Measurements from ENCODE around the gene C4A. TPM values are rescaled to one million over a fixed set of nuclear protein-coding genes. Genes with fewer than 3 reads are reported as not detected.
A peak's percentile ranks its signal among the peaks of the same experiment; 100 is the strongest.

The C4A gene
- total and polyA plus RNA-seq, 2 of the 13 experiments (the other 11 are each of a cell fraction or from before 2014, with no cell fraction given): 165 to 478 TPM

DNA sequence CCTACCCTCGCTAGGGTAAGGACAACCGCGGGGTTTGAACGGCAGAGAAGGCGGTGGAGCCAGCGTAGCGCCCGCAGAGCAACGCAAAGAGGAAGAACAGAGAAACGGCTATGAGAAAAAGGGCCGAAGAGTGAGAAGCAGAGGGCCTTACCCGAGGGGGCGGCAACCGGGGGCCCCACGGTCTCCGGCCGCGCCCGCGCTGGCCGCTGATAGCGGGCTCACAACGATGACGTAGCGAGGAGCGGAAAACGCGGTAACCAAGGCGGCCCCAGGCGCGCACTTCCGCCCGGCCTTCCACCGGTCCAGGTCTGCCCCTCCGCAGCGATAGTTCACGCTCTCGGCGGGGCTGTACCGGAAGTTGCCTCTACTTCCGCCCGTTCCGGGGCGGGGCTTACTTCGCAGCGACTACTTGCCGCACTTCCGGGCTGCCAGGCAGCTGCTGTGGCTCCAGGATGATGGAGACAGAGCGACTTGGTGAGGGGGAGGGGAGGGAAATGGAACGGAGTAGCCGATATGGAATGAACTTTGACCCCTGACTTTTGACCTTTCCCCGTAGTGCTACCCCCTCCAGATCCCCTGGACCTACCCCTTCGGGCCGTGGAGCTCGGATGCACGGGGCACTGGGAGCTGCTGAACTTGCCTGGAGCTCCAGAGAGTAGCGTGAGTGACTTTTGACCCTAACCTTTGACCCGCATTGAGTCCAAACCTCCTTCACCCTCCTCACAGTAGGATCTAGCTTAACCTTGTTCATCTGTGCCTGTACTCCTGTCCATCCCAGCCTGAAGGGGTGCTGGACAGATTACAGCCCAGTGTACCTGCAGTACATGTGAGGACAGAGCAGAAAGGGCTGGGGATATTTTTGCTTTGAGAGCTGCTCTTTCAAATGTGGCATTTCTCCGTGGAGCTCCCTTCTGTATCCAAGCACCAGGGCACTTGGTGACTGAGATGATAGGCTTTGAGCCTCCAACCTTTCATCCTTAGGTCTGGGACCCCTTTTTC, 22.8 kb upstream of the C4A start, which contains the start of the genes NELFE and SKIC2 (continued):
- TF ChIP-seq MYC (CRISPR knock-in tag; IDR thresholded peaks at IDR 0.05; ENCODE audit: borderline replicate concordance) (peak; percentile 94), RNF2 (conservative IDR thresholded peaks at IDR 0.05; ENCODE audit: low read depth) (no peak), ETV5 (CRISPR knock-in tag; IDR thresholded peaks at IDR 0.05; ENCODE audit: borderline replicate concordance) (peak; percentile 96), ZFY (CRISPR knock-in tag; IDR thresholded peaks at IDR 0.05) (peak; percentile 89), ZKSCAN8 (CRISPR knock-in tag; IDR thresholded peaks at IDR 0.05; ENCODE audit: borderline replicate concordance) (peak; percentile 61; the same call in 1 of the 2 replicates), TGIF2 (CRISPR knock-in tag; IDR thresholded peaks at IDR 0.05) (peak; percentile 47; the same call in 1 of the 2 replicates), SRSF4 (IDR thresholded peaks at IDR 0.05; ENCODE audit: low read depth, low read length, poor library complexity, severe bottlenecking) (no peak), ATF1 (CRISPR knock-in tag; IDR thresholded peaks at IDR 0.05) (peak; percentile 99), JUN (CRISPR knock-in tag; IDR thresholded peaks at IDR 0.05) (no peak), TCF7 (IDR thresholded peaks at IDR 0.05; ENCODE audit: low read depth) (no peak), RCOR2 (CRISPR knock-in tag; IDR thresholded peaks at IDR 0.05) (peak; percentile 83; the same call in 1 of the 2 replicates), ZNF775 (CRISPR knock-in tag; IDR thresholded peaks at IDR 0.05; ENCODE audit: borderline replicate concordance) (no peak), ZNF569 (CRISPR knock-in tag; IDR thresholded peaks at IDR 0.05; ENCODE audit: borderline replicate concordance) (no peak), MIXL1 (CRISPR knock-in tag; IDR thresholded peaks at IDR 0.05) (peak; percentile 79; the same call in 1 of the 2 replicates), EEA1 (CRISPR knock-in tag; IDR thresholded peaks at IDR 0.05; ENCODE audit: borderline replicate concordance) (no peak), NFRKB (IDR thresholded peaks at IDR 0.05) (no peak), RXRB (CRISPR knock-in tag; IDR thresholded peaks at IDR 0.05; ENCODE audit: borderline replicate concordance) (no peak; the same call in 1 of the 2 replicates), ARNT (IDR thresholded peaks at IDR 0.05) (no peak), TAF1 (CRISPR knock-in tag; IDR thresholded peaks at IDR 0.05) (peak; percentile 96), ZFP1 (CRISPR knock-in tag; IDR thresholded peaks at IDR 0.05) (peak; percentile 65; the same call in 1 of the 2 replicates), ZNF563 (CRISPR knock-in tag; IDR thresholded peaks at IDR 0.05) (peak; percentile 91), ZEB1 (IDR thresholded peaks at IDR 0.05; ENCODE audit: insufficient replicate concordance, low read depth) (peak; percentile 80)
- TF ChIP-seq, protein P1, sequence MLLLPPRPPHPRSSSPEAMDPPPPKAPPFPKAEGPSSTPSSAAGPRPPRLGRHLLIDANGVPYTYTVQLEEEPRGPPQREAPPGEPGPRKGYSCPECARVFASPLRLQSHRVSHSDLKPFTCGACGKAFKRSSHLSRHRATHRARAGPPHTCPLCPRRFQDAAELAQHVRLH (CRISPR knock-in tag; IDR thresholded peaks at IDR 0.05; ENCODE audit: borderline replicate concordance, low read depth): 0 out of 2 replicates have a peak, but pooled peaks have one; percentile 84
- TF ChIP-seq, protein P2, sequence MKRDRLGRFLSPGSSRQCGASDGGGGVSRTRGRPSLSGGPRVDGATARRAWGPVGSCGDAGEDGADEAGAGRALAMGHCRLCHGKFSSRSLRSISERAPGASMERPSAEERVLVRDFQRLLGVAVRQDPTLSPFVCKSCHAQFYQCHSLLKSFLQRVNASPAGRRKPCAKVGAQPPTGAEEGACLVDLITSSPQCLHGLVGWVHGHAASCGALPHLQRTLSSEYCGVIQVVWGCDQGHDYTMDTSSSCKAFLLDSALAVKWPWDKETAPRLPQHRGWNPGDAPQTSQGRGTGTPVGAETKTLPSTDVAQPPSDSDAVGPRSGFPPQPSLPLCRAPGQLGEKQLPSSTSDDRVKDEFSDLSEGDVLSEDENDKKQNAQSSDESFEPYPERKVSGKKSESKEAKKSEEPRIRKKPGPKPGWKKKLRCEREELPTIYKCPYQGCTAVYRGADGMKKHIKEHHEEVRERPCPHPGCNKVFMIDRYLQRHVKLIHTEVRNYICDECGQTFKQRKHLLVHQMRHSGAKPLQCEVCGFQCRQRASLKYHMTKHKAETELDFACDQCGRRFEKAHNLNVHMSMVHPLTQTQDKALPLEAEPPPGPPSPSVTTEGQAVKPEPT (CRISPR knock-in tag; IDR thresholded peaks at IDR 0.05; ENCODE audit: low read depth): 0 out of 2 replicates have a peak, but pooled peaks have one; percentile 1
- TF ChIP-seq, protein P3, sequence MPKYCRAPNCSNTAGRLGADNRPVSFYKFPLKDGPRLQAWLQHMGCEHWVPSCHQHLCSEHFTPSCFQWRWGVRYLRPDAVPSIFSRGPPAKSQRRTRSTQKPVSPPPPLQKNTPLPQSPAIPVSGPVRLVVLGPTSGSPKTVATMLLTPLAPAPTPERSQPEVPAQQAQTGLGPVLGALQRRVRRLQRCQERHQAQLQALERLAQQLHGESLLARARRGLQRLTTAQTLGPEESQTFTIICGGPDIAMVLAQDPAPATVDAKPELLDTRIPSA (CRISPR knock-in tag; IDR thresholded peaks at IDR 0.05; ENCODE audit: borderline replicate concordance): peak; percentile 15; the same call in 1 of the 2 replicates
- TF ChIP-seq, protein P4, sequence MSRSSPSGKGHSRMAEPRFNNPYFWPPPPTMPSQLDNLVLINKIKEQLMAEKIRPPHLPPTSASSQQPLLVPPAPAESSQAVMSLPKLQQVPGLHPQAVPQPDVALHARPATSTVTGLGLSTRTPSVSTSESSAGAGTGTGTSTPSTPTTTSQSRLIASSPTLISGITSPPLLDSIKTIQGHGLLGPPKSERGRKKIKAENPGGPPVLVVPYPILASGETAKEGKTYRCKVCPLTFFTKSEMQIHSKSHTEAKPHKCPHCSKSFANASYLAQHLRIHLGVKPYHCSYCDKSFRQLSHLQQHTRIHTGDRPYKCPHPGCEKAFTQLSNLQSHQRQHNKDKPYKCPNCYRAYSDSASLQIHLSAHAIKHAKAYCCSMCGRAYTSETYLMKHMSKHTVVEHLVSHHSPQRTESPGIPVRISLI (CRISPR knock-in tag; IDR thresholded peaks at IDR 0.05; ENCODE audit: borderline replicate concordance): peak; percentile 10; the same call in 1 of the 2 replicates

Measured in HepG2 (cell line).